HG02840 (cell line): Measurements from ENCODE around the gene SURF1.
"Not testable (repeated sequence)": the region's sequence is repeated elsewhere in the genome, so short reads cannot be mapped to it uniquely, and the experiment has no call there.

ENCODE experiments used
- ATAC-seq: cut with Tn5 transposase; IDR thresholded peaks from one replicate; pipeline ENCODE4 v1.9.1; 2021; ENCODE audit warnings: mild to moderate bottlenecking, moderate library complexity, moderate number of reproducible peaks; ENCODE audit not compliant: unreplicated experiment, low FRiP score

SURF1 gene

GRCh38 chr9:133356391-133357091 lies at the start of gene SURF1, which contains the start of gene SURF2:
Gene SURF1 (minus strand): TSS chr9:133356487. CDS start chr9:133356453, 34 bp downstream.
Gene SURF2 (plus strand): TSS chr9:133356550. CDS start chr9:133356593, 43 bp downstream.
- no peak for ATAC-seq

GRCh38 chr9:133405508-133406438 lies 49.5 kb upstream of the SURF1 start:
- ATAC-seq, result no peak

GRCh38 chr9:133404454-133405002 lies 48.2 kb upstream of the SURF1 start:
- no peak for ATAC-seq

- no peak for ATAC-seq
Measured at GRCh38 chr9:133403766-133404453, 47.6 kb upstream of the SURF1 start.

GRCh38 chr9:133402689-133403088 lies 46.4 kb upstream of the SURF1 start:
- ATAC-seq, result no peak

GRCh38 chr9:133401588-133401987 lies 45.3 kb upstream of the SURF1 start:
- no peak for ATAC-seq

- no peak for ATAC-seq
Measured at GRCh38 chr9:133400292-133400691, 44.0 kb upstream of the SURF1 start.

GRCh38 chr9:133397895-133398294 lies 41.6 kb upstream of the SURF1 start:
- no peak for ATAC-seq

GRCh38 chr9:133397370-133397769 lies 41.1 kb upstream of the SURF1 start:
- ATAC-seq, result no peak

GRCh38 chr9:133396952-133397351 lies 40.7 kb upstream of the SURF1 start:
- no peak for ATAC-seq

- no peak for ATAC-seq
Measured at GRCh38 chr9:133394687-133395271, 38.5 kb upstream of the SURF1 start.

- no peak for ATAC-seq
Measured at GRCh38 chr9:133393399-133393798, 37.1 kb upstream of the SURF1 start.

- not testable (repeated sequence) for ATAC-seq
Measured at GRCh38 chr9:133392308-133392707, 36.0 kb upstream of the SURF1 start.

GRCh38 chr9:133391449-133391848 lies 35.2 kb upstream of the SURF1 start:
- ATAC-seq, result not testable (repeated sequence)

- no peak for ATAC-seq
Measured at GRCh38 chr9:133390713-133391112, 34.4 kb upstream of the SURF1 start.

GRCh38 chr9:133389562-133389961 lies 33.3 kb upstream of the SURF1 start:
- ATAC-seq, result no peak

- ATAC-seq, result no peak
Measured at GRCh38 chr9:133389025-133389557, 32.8 kb upstream of the SURF1 start.

GRCh38 chr9:133387680-133388079 lies 31.4 kb upstream of the SURF1 start:
- no peak for ATAC-seq

- no peak for ATAC-seq
Measured at GRCh38 chr9:133386338-133386737, 30.1 kb upstream of the SURF1 start.

- ATAC-seq, result no peak
Measured at GRCh38 chr9:133385452-133385851, 29.2 kb upstream of the SURF1 start.
